Measurements from ENCODE around the gene CDIP1. TPM values are rescaled to one million over a fixed set of nuclear protein-coding genes. Genes with fewer than 3 reads are reported as not detected.

Gene CDIP1
- 49.7 and 50.5 TPM in 2 replicates for total RNA-seq (2021)
- long read RNA-seq, transcript CDIP1-205 (6 exons, 2,774 nt), result major isoform, 207 of 355 reads
- long read RNA-seq, transcript CDIP1-209 (6 exons, 2,062 nt), result minor isoform, 117 of 355 reads
- long read RNA-seq, partial matches to known transcripts, result 9 of 355 reads
- long read RNA-seq, other reads (novel, unspliced or antisense), result 18 of 355 reads

- H2BK5ac ChIP-seq (ENCODE audit: insufficient read length, low read length), result no peak within 1 kb of the TSS
- peaks cover 2% of the 10 kb centered on the region; the same call in 1 of the 2 replicates for H3K79me2 ChIP-seq (ENCODE audit: insufficient read depth, low read length)
- no peak within 1 kb of the TSS for H3K4ac ChIP-seq (ENCODE audit: low read depth, low read length)
- no peak within 1 kb of the TSS for H3T11ph ChIP-seq (ENCODE audit: low read length)
- H3K4me1 ChIP-seq (ENCODE audit: insufficient read depth, low read length), result no peaks in the 10 kb centered on the region; the same call in 1 of the 2 replicates
- no peaks in the 10 kb centered on the region; the same call in 1 of the 2 replicates for H3K27me3 ChIP-seq (ENCODE audit: insufficient read depth, low read length)
- H3K27ac Mint-ChIP-seq, result peak within 1 kb of the TSS in 2 of 3 experiments; percentile 44 to 83; a peak in 3 of 7 replicates
- no peak within 1 kb of the TSS for H3K27ac ChIP-seq (ENCODE audit: insufficient read length, low read depth, low read length)
- no peak within 1 kb of the TSS for H2AFZ ChIP-seq (ENCODE audit: low read length)
- TF ChIP-seq CTCF (conservative IDR thresholded peaks at IDR 0.05), result no peak
- peak; percentile 97 for DNase-seq
- H2AK5ac ChIP-seq (ENCODE audit: insufficient read length, low read length), result no peak within 1 kb of the TSS
- no CpG with 5 or more reads among the region's 67 CpGs for WGBS (ENCODE audit: extremely low coverage, insufficient read length, low lambda C conversion rate)
- no peak within 1 kb of the TSS for H3K23ac ChIP-seq (ENCODE audit: insufficient read length, low read depth, low read length)
- H3K9me3 Mint-ChIP-seq, result peaks cover 16 to 19% of the 10 kb centered on the region in 2 experiments
- no peak within 1 kb of the TSS for H4K5ac ChIP-seq (ENCODE audit: insufficient read length, low read depth, low read length)
- H4K91ac ChIP-seq (ENCODE audit: insufficient read length, low read depth, low read length), result no peak within 1 kb of the TSS
- no peak within 1 kb of the TSS for H2BK20ac ChIP-seq (ENCODE audit: low read depth, low read length, poor library complexity, severe bottlenecking)
- peaks cover 7% of the 10 kb centered on the region for H3K23me2 ChIP-seq (ENCODE audit: insufficient read length, low read depth, low read length, poor library complexity, severe bottlenecking)
- H3K27me3 Mint-ChIP-seq (ENCODE audit: low read depth), result peaks cover 34% of the 10 kb centered on the region
- peak within 1 kb of the TSS; percentile 97 for H3K18ac ChIP-seq (ENCODE audit: insufficient read length, low read depth, low read length)
- peaks cover 19 to 22% (median 20%) of the 10 kb centered on the region in 3 experiments for H3K36me3 Mint-ChIP-seq (ENCODE audit: insufficient read depth in 1 of 3, low read depth in 3 of 3)
- no peak within 1 kb of the TSS for H4K8ac ChIP-seq (replicated peaks; ENCODE audit: insufficient read length, low read depth, low read length)
- peaks cover 25 to 27% of the 10 kb centered on the region in 2 experiments for H3K4me1 Mint-ChIP-seq
- no peaks in the 10 kb centered on the region for H3K79me1 ChIP-seq (ENCODE audit: insufficient read depth, low read depth, low read length, poor library complexity, severe bottlenecking)
- peaks cover 5% of the 10 kb centered on the region for H3K9me3 ChIP-seq (ENCODE audit: control insufficient read depth, low read depth, low read length)
- no peak within 1 kb of the TSS for H2BK120ac ChIP-seq (ENCODE audit: low read depth, low read length, poor library complexity, severe bottlenecking)
- peak within 1 kb of the TSS; percentile 65 for H3K4me2 ChIP-seq (ENCODE audit: insufficient read depth, insufficient read length, low read length)
- H4K20me1 ChIP-seq (ENCODE audit: control insufficient read depth, insufficient read depth, insufficient read length), result no peaks in the 10 kb centered on the region
- H3K56ac ChIP-seq (ENCODE audit: insufficient read length, low read depth, low read length), result no peak within 1 kb of the TSS
- H3K9ac ChIP-seq (ENCODE audit: extremely low read depth, insufficient read length, low read length), result peak within 1 kb of the TSS; percentile 60
- H3K4me3 Mint-ChIP-seq, result peak within 1 kb of the TSS; percentile 83 to 87
- no peak within 1 kb of the TSS for H2BK15ac ChIP-seq (ENCODE audit: low read depth, low read length)
- H3K14ac ChIP-seq (ENCODE audit: insufficient read depth, low read length), result peak within 1 kb of the TSS; percentile 96
- no peak within 1 kb of the TSS for H2BK12ac ChIP-seq (ENCODE audit: insufficient read length, low read depth, low read length)
These were observed at the start of gene CDIP1 for GRCh38 chr16:4538350-4539235. TSS of gene CDIP1 (minus strand) at chr16:4538773. CDS start at chr16:4514130, 24,643 bp downstream.
